ENCODE data around the gene TBC1D16.

The TBC1D16 gene

DNA sequence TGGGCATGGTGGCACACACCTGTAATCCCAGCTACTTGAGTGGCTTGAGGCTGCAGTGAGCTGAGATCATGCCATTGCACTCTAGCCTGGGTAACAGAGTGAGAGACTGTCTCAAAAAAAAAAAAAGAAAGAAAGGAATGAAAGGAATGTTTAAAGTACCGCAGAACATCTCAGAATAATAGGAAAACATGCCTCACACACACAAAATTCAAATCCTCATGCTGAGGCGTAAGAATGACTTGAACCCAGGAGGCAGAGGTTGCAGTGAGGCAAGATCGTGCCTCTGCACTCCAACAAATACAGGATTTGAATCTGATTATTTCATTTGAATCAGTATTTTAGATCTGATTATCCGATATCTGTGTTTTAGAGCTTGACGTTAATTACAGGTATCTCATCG is 44.4 kb upstream of the TBC1D16 start:
- no peak for DNase-seq
- TF ChIP-seq, protein P1, sequence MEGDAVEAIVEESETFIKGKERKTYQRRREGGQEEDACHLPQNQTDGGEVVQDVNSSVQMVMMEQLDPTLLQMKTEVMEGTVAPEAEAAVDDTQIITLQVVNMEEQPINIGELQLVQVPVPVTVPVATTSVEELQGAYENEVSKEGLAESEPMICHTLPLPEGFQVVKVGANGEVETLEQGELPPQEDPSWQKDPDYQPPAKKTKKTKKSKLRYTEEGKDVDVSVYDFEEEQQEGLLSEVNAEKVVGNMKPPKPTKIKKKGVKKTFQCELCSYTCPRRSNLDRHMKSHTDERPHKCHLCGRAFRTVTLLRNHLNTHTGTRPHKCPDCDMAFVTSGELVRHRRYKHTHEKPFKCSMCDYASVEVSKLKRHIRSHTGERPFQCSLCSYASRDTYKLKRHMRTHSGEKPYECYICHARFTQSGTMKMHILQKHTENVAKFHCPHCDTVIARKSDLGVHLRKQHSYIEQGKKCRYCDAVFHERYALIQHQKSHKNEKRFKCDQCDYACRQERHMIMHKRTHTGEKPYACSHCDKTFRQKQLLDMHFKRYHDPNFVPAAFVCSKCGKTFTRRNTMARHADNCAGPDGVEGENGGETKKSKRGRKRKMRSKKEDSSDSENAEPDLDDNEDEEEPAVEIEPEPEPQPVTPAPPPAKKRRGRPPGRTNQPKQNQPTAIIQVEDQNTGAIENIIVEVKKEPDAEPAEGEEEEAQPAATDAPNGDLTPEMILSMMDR (IDR thresholded peaks at IDR 0.05), result no peak
- peaks cover 0 to 5% (median 0%) of the 10 kb centered on the region in 3 donors for H3K36me3 ChIP-seq
- H3K4me3 ChIP-seq, result no peak overlapping the region
- H3K27me3 ChIP-seq, result no peaks in the 10 kb centered on the region
- intact Hi-C loops (cut with DNase I; ENCODE audit: low total_unique reads), result no loop called here
- H3K27ac ChIP-seq, result no peak overlapping the region
- no peaks in the 10 kb centered on the region for H3K9me3 ChIP-seq
- peaks cover 0 to 9% (median 7%) of the 10 kb centered on the region in 4 donors for H3K4me1 ChIP-seq

- Histone ChIP-seq H3K36me3 (no peaks in the 10 kb centered on the region), H3K27ac (no peak overlapping the region), H3K9me3 (no peaks in the 10 kb centered on the region), H3K4me3 (no peak overlapping the region), H3K27me3 (no peaks in the 10 kb centered on the region), H3K4me1 (peaks cover 0 to 20% (median 9%) of the 10 kb centered on the region in 4 donors)
- DNase-seq, result no peak
- intact Hi-C loops (cut with DNase I; ENCODE audit: low total_unique reads), result no loop called here
- TF ChIP-seq, protein P1 (IDR thresholded peaks at IDR 0.05), result no peak
Observed at GRCh38 chr17:80072410-80072809, 36.7 kb upstream of the TBC1D16 start.

- no peaks in the 10 kb centered on the region for H3K9me3 ChIP-seq
- peak overlapping the region; percentile 43 to 50 for H3K4me3 ChIP-seq
- intact Hi-C loops (cut with DNase I; ENCODE audit: low total_unique reads), result no loop called here
- H3K4me1 ChIP-seq, result peaks cover 0 to 20% (median 9%) of the 10 kb centered on the region in 4 donors
- no peaks in the 10 kb centered on the region for H3K27me3 ChIP-seq
- H3K36me3 ChIP-seq, result no peaks in the 10 kb centered on the region
- TF ChIP-seq, protein P1 (IDR thresholded peaks at IDR 0.05), result no peak
- peak; percentile 52 to 87 for DNase-seq
- H3K27ac ChIP-seq, result peak overlapping the region; percentile 77 to 82
Observed at GRCh38 chr17:80071116-80071841, 35.6 kb upstream of the TBC1D16 start.

GRCh38 chr17:80070375-80071115 is 34.9 kb upstream of the TBC1D16 start:
- Histone ChIP-seq H3K36me3 (no peaks in the 10 kb centered on the region), H3K4me3 (peak overlapping the region; percentile 43 to 50), H3K27me3 (no peaks in the 10 kb centered on the region), H3K4me1 (peaks cover 0 to 20% (median 9%) of the 10 kb centered on the region in 4 donors), H3K27ac (peak overlapping the region; percentile 77 to 82), H3K9me3 (no peaks in the 10 kb centered on the region)
- TF ChIP-seq, protein P1 (IDR thresholded peaks at IDR 0.05), result no peak
- intact Hi-C loops (cut with DNase I; ENCODE audit: low total_unique reads), result no loop called here
- no peak for DNase-seq

GRCh38 chr17:80068301-80069222 is 32.9 kb upstream of the TBC1D16 start:
- H3K27me3 ChIP-seq, result no peaks in the 10 kb centered on the region
- no peaks in the 10 kb centered on the region for H3K9me3 ChIP-seq
- H3K27ac ChIP-seq, result no peak overlapping the region
- peaks cover 0 to 20% (median 12%) of the 10 kb centered on the region in 4 donors for H3K4me1 ChIP-seq
- TF ChIP-seq, protein P1 (IDR thresholded peaks at IDR 0.05), result no peak
- no peak overlapping the region for H3K4me3 ChIP-seq
- peak in 1 of 2 donors; percentile 41 for DNase-seq
- H3K36me3 ChIP-seq, result no peaks in the 10 kb centered on the region
- intact Hi-C loops (cut with DNase I; ENCODE audit: low total_unique reads), result no loop called here
